Caco-2 (cell line): Measurements from ENCODE around the gene RPL10. TPM values are rescaled to one million over a fixed set of nuclear protein-coding genes. Genes with fewer than 3 reads are reported as not detected.

Experiments
- BruUV-seq: library from RNA; stranded (reverse); fragments of 400-500 nt; replicated peaks from 2 replicates; lab custom pipeline; 2021; lab: Mats Ljungman, UMichigan
- CTCF ChIA-PET: fragments of 300-600 bp; sonication (Branson Sonifier 250); formaldehyde crosslinking; loops from one replicate; lab custom pipeline; 2022; ENCODE audit warnings: antibody characterized with exemption; lab: Charles Lee
- POLR2A ChIA-PET: fragments of 300-600 bp; sonication (Branson Sonifier 250); formaldehyde crosslinking; loops from one replicate; lab custom pipeline; 2022; ENCODE audit warnings: antibody characterized with exemption; lab: Charles Lee
- DNase-seq, 2 experiments: peaks; one replicate each; pipeline versions ENCODE4 v3.0.0 to v3.0.0-alpha.2; 2020 to 2022
- H3K27me3 ChIP-seq: replicated peaks from 2 replicates; pipeline ENCODE4 v1.6.0; 2011; ENCODE audit warnings: low read length; ENCODE audit not compliant: control insufficient read depth, insufficient read depth
- H3K36me3 ChIP-seq: 2 replicates; pipeline ENCODE4 v1.5.1; 2011; ENCODE audit warnings: low read length; ENCODE audit not compliant: control insufficient read depth, insufficient read depth
- H3K4me1 ChIP-seq: fragments of 250-450 bp; sonication (Bioruptor Pico); 2 replicates; pipeline ENCODE4 v1.5.1; 2020; ENCODE audit warnings: mild to moderate bottlenecking
- H3K4me3 ChIP-seq: 2 replicates; pipeline ENCODE4 v1.5.1; 2011; ENCODE audit warnings: low read depth, mild to moderate bottlenecking, control low read depth, low read length
- H3K9me3 ChIP-seq: fragments of 250-450 bp; sonication (Bioruptor Pico); 2 replicates; pipeline ENCODE4 v1.5.1; 2020; ENCODE audit warnings: mild to moderate bottlenecking, moderate library complexity
- H3K27ac Mint-ChIP-seq: one replicate; pipeline ENCODE4 v1.8.0; 2022; ENCODE audit warnings: mixed read lengths; ENCODE audit not compliant: unreplicated experiment
- H3K27me3 Mint-ChIP-seq: one replicate; pipeline ENCODE4 v1.8.0; 2022; ENCODE audit warnings: mixed read lengths; ENCODE audit not compliant: insufficient read depth, unreplicated experiment
- H3K36me3 Mint-ChIP-seq: one replicate; pipeline ENCODE4 v1.8.0; 2022; ENCODE audit warnings: mild to moderate bottlenecking, mixed read lengths; ENCODE audit not compliant: insufficient read depth, unreplicated experiment
- H3K4me1 Mint-ChIP-seq: one replicate; pipeline ENCODE4 v1.8.0; 2022; ENCODE audit warnings: low read depth, mixed read lengths; ENCODE audit not compliant: unreplicated experiment
- H3K4me3 Mint-ChIP-seq: one replicate; pipeline ENCODE4 v1.8.0; 2022; ENCODE audit warnings: mild to moderate bottlenecking, moderate library complexity, mixed read lengths; ENCODE audit not compliant: unreplicated experiment
- H3K9me3 Mint-ChIP-seq: one replicate; pipeline ENCODE4 v1.8.0; 2022; ENCODE audit warnings: mixed read lengths; ENCODE audit not compliant: unreplicated experiment
- intact Hi-C: fragments of 100-400 bp; cut with micrococcal nuclease; formaldehyde crosslinking; loops from one replicate; pipeline ENCODE4 v1.10.0; 2022; ENCODE audit not compliant: unreplicated experiment
- total RNA-seq: library from RNA; stranded (reverse); gene quantifications from 2 replicates; pipeline ENCODE4 v1.2.3, GENCODE V29; 2022
- TF ChIP-seq, protein P1 (sequence below), 2 experiments: fragments of 200-600 bp in 1 of 2; IDR thresholded peaks; 1 replicate in 1 of 2; 2 replicates in 1 of 2; pipeline versions ENCODE4 v1.5.1 to v1.8.0; 2011 to 2022; ENCODE audit warnings: antibody characterized with exemption in 1 of 2, control low read depth in 1 of 2, inconsistent platforms in 1 of 2, low read depth in 1 of 2, low read length in 1 of 2, mild to moderate bottlenecking in 1 of 2, moderate library complexity in 1 of 2; ENCODE audit not compliant: insufficient read depth in 1 of 2, severe bottlenecking in 1 of 2, unreplicated experiment in 1 of 2

RPL10 gene
- total RNA-seq, 1 experiment from 2014 or later = 2,081 TPM

DNA sequence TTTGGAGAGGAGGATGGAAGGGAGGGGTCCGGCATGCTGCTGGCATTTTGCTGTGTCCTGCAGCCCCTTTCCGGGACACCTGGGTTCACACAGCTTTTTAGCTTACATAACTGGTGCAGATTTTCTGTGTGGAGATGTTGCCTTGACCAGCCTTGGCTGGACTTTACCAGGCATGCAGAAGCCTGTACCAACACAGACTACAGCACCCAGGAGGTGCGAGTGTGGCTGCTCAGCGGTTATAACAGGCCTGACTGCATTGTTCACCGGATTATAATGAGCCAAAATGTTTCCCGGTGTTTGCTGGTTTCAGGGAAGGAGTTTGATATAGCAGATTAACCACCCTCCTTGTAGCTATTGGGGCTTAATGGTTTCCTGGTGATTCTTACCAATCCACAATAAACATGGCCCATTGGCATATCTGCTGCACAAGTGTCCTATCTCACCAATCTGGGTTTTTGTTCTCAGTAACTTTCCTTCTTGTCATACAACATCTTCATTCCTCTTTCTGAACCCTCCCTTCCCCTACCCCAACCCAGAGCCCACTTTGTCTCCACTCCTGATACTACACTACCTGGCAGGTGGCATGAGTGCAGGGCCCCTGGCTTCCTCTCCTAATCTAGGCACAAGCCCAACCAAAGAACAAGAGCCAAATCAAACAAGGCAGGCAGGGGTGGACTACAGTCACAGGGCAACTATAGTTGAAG is 3.9 kb downstream of the RPL10 start:
- no peaks in the 10 kb centered on the region for H3K9me3 ChIP-seq
- Mint-ChIP-seq H3K36me3 (peaks cover 63% of the 10 kb centered on the region), H3K4me3 (no peak overlapping the region), H3K27me3 (no peaks in the 10 kb centered on the region), H3K4me1 (peaks cover 8% of the 10 kb centered on the region), H3K27ac (peak overlapping the region; percentile 90), H3K9me3 (no peaks in the 10 kb centered on the region)
- CTCF ChIA-PET = interaction anchor here (1.2 kb wide), 1 partner anchor 29 kb away, joined by 4 read pairs; no protein-coding TSS in a partner anchor
- H3K4me1 ChIP-seq = peaks cover 21% of the 10 kb centered on the region
- BruUV-seq = no TSS peak
- peaks cover 5% of the 10 kb centered on the region for H3K36me3 ChIP-seq
- intact Hi-C loops = no loop called here
- DNase-seq = no peak
- POLR2A ChIA-PET = no interaction called here
- no peak overlapping the region for H3K4me3 ChIP-seq
- H3K27me3 ChIP-seq = no peaks in the 10 kb centered on the region
- TF ChIP-seq, protein P1, sequence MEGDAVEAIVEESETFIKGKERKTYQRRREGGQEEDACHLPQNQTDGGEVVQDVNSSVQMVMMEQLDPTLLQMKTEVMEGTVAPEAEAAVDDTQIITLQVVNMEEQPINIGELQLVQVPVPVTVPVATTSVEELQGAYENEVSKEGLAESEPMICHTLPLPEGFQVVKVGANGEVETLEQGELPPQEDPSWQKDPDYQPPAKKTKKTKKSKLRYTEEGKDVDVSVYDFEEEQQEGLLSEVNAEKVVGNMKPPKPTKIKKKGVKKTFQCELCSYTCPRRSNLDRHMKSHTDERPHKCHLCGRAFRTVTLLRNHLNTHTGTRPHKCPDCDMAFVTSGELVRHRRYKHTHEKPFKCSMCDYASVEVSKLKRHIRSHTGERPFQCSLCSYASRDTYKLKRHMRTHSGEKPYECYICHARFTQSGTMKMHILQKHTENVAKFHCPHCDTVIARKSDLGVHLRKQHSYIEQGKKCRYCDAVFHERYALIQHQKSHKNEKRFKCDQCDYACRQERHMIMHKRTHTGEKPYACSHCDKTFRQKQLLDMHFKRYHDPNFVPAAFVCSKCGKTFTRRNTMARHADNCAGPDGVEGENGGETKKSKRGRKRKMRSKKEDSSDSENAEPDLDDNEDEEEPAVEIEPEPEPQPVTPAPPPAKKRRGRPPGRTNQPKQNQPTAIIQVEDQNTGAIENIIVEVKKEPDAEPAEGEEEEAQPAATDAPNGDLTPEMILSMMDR (IDR thresholded peaks at IDR 0.05; ENCODE audit: insufficient read depth in 1 of 2, low read depth in 1 of 2, low read length in 1 of 2, severe bottlenecking in 1 of 2, unreplicated experiment in 1 of 2) = no peak

- TF ChIP-seq, protein P1 (IDR thresholded peaks at IDR 0.05; ENCODE audit: insufficient read depth in 1 of 2, low read depth in 1 of 2, low read length in 1 of 2, severe bottlenecking in 1 of 2, unreplicated experiment in 1 of 2) = no peak
- Mint-ChIP-seq H3K9me3 (no peaks in the 10 kb centered on the region), H3K4me1 (peaks cover 8% of the 10 kb centered on the region), H3K27me3 (no peaks in the 10 kb centered on the region), H3K4me3 (no peak overlapping the region), H3K27ac (no peak overlapping the region), H3K36me3 (peaks cover 62% of the 10 kb centered on the region)
- peaks cover 21% of the 10 kb centered on the region for H3K4me1 ChIP-seq
- no peaks in the 10 kb centered on the region for H3K27me3 ChIP-seq
- ChIA-PET CTCF (interaction anchor here (1.2 kb wide), 1 partner anchor 29 kb away, joined by 4 read pairs; no protein-coding TSS in a partner anchor), POLR2A (no interaction called here)
- no peaks in the 10 kb centered on the region for H3K9me3 ChIP-seq
- DNase-seq = no peak
- intact Hi-C loops = no loop called here
- peaks cover 5% of the 10 kb centered on the region for H3K36me3 ChIP-seq
- BruUV-seq = no TSS peak
- no peak overlapping the region for H3K4me3 ChIP-seq
Measured at GRCh38 chrX:154402622-154403127, 4.5 kb downstream of the RPL10 start.

GRCh38 chrX:154403192-154403591 is 5.0 kb downstream of the RPL10 start:
- Mint-ChIP-seq H3K27ac (no peak overlapping the region), H3K36me3 (peaks cover 57% of the 10 kb centered on the region), H3K4me1 (peaks cover 8% of the 10 kb centered on the region), H3K9me3 (no peaks in the 10 kb centered on the region), H3K27me3 (no peaks in the 10 kb centered on the region), H3K4me3 (no peak overlapping the region)
- Histone ChIP-seq H3K27me3 (no peaks in the 10 kb centered on the region), H3K4me1 (peaks cover 21% of the 10 kb centered on the region), H3K36me3 (peaks cover 5% of the 10 kb centered on the region), H3K9me3 (no peaks in the 10 kb centered on the region), H3K4me3 (no peak overlapping the region)
- intact Hi-C loops = no loop called here
- POLR2A ChIA-PET = no interaction called here
- TF ChIP-seq, protein P1 (IDR thresholded peaks at IDR 0.05; ENCODE audit: insufficient read depth in 1 of 2, low read depth in 1 of 2, low read length in 1 of 2, severe bottlenecking in 1 of 2, unreplicated experiment in 1 of 2) = no peak
- no TSS peak for BruUV-seq
- no peak for DNase-seq
- CTCF ChIA-PET = interaction anchor here (1.2 kb wide), 1 partner anchor 30 kb away, joined by 4 read pairs; no protein-coding TSS in a partner anchor
